ENCODE results near the gene MRAS. TPM values are rescaled to one million over a fixed set of nuclear protein-coding genes. Genes with fewer than 3 reads are reported as not detected.

The MRAS gene
- total RNA-seq, 1 donor from 2014 or later = 41.5 TPM

DNA sequence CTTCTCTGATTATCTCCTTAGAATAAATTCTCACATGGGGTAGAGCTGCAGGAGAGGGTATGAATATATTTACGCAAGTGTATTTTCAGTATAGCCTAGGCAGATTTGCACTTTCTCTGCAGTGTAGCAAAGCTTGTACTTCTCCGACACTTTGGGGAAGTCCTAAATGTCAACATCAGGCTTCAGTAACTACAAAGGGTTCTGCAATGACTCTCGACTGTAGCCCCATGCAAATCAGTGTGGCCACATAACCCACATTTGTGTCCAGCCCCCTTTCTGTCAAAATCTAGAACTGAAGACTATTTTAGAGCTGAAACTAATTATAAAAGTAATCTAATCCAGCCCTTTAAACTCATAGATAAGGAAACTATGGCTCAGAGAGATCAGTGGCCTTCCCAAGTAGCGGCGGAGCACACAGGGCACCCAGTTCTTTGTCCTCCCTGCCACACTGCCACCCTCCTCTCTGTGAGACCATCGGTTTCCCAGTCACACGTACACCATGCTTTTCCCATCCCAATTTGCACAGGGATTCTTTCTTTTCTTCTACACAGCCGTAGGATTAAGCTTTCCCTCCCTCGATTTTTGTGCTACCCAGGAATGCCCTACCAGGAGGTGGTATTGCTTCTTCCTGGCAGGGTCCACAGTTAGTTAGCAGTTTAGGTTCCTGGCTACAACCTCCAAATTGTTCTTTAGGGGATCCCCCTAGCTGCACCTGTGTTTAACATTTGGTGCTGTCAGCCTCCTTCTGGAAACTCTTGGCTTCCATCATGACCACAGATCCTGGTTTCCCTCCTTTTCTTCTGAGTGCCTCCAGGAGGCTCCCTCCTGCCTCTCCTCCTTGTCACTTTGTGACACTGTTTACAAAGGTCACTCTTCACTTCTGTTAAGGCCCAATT lies 22.9 kb downstream of the MRAS start:
- TF ChIP-seq, protein P1, sequence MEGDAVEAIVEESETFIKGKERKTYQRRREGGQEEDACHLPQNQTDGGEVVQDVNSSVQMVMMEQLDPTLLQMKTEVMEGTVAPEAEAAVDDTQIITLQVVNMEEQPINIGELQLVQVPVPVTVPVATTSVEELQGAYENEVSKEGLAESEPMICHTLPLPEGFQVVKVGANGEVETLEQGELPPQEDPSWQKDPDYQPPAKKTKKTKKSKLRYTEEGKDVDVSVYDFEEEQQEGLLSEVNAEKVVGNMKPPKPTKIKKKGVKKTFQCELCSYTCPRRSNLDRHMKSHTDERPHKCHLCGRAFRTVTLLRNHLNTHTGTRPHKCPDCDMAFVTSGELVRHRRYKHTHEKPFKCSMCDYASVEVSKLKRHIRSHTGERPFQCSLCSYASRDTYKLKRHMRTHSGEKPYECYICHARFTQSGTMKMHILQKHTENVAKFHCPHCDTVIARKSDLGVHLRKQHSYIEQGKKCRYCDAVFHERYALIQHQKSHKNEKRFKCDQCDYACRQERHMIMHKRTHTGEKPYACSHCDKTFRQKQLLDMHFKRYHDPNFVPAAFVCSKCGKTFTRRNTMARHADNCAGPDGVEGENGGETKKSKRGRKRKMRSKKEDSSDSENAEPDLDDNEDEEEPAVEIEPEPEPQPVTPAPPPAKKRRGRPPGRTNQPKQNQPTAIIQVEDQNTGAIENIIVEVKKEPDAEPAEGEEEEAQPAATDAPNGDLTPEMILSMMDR (IDR thresholded peaks at IDR 0.05; ENCODE audit: partially characterized antibody, unreplicated experiment) = no peak
- no peak for DNase-seq
- no peak overlapping the region for H3K27ac Mint-ChIP-seq (ENCODE audit: unreplicated experiment)
- no peak overlapping the region for H3K4me3 Mint-ChIP-seq (ENCODE audit: unreplicated experiment)
- peaks cover 2% of the 10 kb centered on the region for H3K27me3 Mint-ChIP-seq (ENCODE audit: unreplicated experiment)
- H3K36me3 Mint-ChIP-seq (ENCODE audit: unreplicated experiment) = no peaks in the 10 kb centered on the region
- H3K9me3 Mint-ChIP-seq (ENCODE audit: unreplicated experiment) = peaks cover 2% of the 10 kb centered on the region
- peaks cover 2% of the 10 kb centered on the region for H3K4me1 Mint-ChIP-seq (ENCODE audit: low read depth, unreplicated experiment)

DNA sequence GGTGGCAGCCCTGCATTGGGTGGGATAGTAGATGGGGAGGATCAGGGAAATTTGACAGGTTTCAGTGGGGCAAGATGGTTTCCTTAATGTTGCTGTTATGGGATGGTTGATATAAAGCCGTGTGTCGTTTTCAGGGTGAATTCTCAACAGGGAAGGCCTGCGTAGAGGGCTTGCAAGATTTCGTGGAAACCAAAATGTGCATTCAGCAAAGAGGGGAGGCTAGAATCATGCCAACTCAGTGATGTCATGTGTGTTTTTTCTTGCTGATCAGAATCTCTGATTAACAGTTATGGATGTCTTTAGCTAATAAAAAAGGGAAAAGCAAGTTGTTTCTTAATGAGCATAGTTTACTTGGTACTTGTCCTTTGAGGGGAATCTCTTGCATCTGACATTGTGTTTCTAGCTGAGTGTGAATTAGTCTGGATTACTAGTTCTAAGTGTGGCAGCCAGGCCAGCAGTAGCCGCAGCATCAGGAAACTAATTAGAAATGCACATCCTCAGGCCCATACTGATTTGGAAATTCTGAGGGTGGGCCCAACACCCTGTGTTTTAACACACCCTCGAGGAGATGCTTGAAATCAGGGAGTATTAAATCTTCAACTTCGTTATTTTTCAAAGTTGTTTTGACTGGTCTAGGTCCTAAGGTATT lies 24.8 kb downstream of the MRAS start:
- Mint-ChIP-seq H3K27ac (ENCODE audit: unreplicated experiment) (no peak overlapping the region), H3K9me3 (ENCODE audit: unreplicated experiment) (no peaks in the 10 kb centered on the region), H3K4me3 (ENCODE audit: unreplicated experiment) (no peak overlapping the region), H3K36me3 (ENCODE audit: unreplicated experiment) (no peaks in the 10 kb centered on the region), H3K4me1 (ENCODE audit: low read depth, unreplicated experiment) (no peaks in the 10 kb centered on the region), H3K27me3 (ENCODE audit: unreplicated experiment) (peaks cover 2% of the 10 kb centered on the region)
- TF ChIP-seq, protein P1 (IDR thresholded peaks at IDR 0.05; ENCODE audit: partially characterized antibody, unreplicated experiment) = no peak
- no peak for DNase-seq

DNA sequence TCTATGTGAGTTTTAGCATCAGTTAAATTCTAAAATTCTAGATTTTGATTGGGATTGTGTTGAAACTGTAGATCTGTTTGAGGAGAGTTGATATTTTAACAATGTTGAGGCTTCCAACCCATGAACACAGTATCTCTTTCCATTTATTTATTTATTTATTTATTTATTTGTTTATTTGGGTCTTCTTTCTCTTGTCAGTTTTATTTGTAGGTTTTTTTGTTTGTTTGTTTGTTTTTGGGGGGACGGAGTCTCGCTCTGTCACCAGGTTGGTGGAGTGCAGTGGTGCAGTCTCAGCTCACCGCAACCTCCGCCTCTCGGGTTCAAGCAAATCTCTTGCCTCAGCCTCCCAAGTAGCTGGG lies 25.3 kb downstream of the MRAS start:
- TF ChIP-seq, protein P1 (IDR thresholded peaks at IDR 0.05; ENCODE audit: partially characterized antibody, unreplicated experiment) = no peak
- H3K4me3 Mint-ChIP-seq (ENCODE audit: unreplicated experiment) = no peak overlapping the region
- no peak overlapping the region for H3K27ac Mint-ChIP-seq (ENCODE audit: unreplicated experiment)
- H3K27me3 Mint-ChIP-seq (ENCODE audit: unreplicated experiment) = peaks cover 3% of the 10 kb centered on the region
- H3K9me3 Mint-ChIP-seq (ENCODE audit: unreplicated experiment) = no peaks in the 10 kb centered on the region
- no peaks in the 10 kb centered on the region for H3K36me3 Mint-ChIP-seq (ENCODE audit: unreplicated experiment)
- H3K4me1 Mint-ChIP-seq (ENCODE audit: low read depth, unreplicated experiment) = no peaks in the 10 kb centered on the region
- no peak for DNase-seq

DNA sequence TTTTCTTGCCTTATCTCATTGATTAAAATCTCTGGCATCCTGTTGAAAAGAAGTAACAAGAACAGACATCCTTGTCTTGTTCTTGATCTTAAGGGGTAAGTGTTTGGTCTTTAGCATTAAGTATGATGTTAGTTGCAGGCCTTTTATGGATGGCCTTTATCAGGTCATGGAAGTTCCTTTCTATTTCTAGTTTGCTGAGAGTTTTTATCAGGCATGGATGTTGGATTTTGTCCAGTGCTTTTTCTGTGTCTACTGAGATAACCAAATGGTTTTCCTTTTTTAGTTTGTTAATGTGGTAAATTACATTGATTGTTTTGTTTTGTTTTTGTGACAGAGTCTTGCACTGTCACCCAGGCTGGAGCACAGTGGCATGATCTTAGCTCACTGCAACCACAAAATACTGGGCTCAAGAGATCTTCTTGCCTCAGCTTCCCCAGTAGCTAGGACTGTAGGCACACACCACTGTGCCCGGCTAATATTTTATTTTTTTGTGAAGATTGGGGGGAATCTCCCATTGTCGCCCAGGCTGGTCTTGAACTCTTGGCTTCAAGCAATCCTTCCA lies 26.3 kb downstream of the MRAS start:
- H3K4me1 Mint-ChIP-seq (ENCODE audit: low read depth, unreplicated experiment) = no peaks in the 10 kb centered on the region
- no peak overlapping the region for H3K4me3 Mint-ChIP-seq (ENCODE audit: unreplicated experiment)
- no peak overlapping the region for H3K27ac Mint-ChIP-seq (ENCODE audit: unreplicated experiment)
- DNase-seq = no peak
- H3K27me3 Mint-ChIP-seq (ENCODE audit: unreplicated experiment) = peaks cover 3% of the 10 kb centered on the region
- TF ChIP-seq, protein P1 (IDR thresholded peaks at IDR 0.05; ENCODE audit: partially characterized antibody, unreplicated experiment) = no peak
- no peaks in the 10 kb centered on the region for H3K36me3 Mint-ChIP-seq (ENCODE audit: unreplicated experiment)
- no peaks in the 10 kb centered on the region for H3K9me3 Mint-ChIP-seq (ENCODE audit: unreplicated experiment)

DNA sequence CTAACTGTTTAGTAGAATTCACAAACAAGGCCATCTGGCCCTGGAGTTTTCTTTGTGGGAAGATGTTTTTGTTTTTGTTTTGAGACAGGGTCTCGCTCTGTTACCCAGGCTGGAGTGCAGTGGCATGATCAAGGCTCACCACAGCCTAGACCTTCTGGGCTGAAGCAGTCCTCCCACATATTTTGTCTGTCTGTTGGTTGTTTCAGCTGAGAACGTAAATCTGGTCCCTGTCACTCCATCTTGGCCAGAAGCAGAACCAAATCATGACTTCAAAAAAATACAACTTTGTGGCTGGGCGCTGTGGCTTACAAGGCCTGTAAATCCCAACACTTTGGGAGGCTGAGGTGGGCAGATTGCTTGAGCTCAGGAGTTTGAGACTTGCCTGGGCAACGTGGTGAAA lies 27.1 kb downstream of the MRAS start:
- Mint-ChIP-seq H3K27ac (ENCODE audit: unreplicated experiment) (no peak overlapping the region), H3K27me3 (ENCODE audit: unreplicated experiment) (peaks cover 3% of the 10 kb centered on the region), H3K4me1 (ENCODE audit: low read depth, unreplicated experiment) (no peaks in the 10 kb centered on the region), H3K4me3 (ENCODE audit: unreplicated experiment) (no peak overlapping the region), H3K9me3 (ENCODE audit: unreplicated experiment) (no peaks in the 10 kb centered on the region), H3K36me3 (ENCODE audit: unreplicated experiment) (no peaks in the 10 kb centered on the region)
- no peak for DNase-seq
- TF ChIP-seq, protein P1 (IDR thresholded peaks at IDR 0.05; ENCODE audit: partially characterized antibody, unreplicated experiment) = no peak

Measured in glutamatergic neuron (in vitro differentiated cells).